ENCODE results near the gene PREX1.

DNA sequence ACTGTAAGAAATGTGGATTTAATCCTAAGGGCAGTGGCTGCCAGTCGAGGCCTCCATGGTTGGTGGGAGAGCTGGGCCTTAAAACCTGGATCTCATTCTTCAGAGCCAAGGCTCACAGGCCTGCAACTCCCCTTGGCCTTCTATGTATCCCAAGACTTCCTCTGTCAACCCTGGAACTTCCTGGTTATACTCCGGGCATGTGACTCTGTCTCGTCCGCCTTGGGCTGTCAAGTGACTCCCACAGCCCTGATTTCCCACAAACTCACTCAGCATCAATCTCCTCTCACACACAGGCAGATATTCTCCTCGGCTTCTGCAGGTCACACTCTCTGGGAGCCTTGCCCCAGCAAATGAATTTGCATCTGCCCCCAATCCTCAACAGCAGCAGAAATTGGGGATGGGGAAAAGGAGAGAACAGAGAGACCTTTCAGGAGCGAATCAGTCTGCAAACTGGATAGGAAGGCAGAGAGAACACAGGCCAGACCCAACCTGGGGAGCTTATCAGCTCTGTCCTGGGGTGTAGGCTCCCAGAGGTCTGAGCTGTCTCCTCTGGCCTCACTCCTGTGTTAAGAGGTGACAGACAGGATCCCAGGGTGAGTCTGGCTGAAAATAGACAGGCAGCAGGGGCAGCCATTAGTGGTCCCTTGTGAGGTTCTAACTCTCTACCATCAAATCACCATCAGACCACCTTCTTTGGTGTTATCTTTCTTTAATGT, 30.4 kb upstream of the PREX1 start:
- TF ChIP-seq, protein P1, sequence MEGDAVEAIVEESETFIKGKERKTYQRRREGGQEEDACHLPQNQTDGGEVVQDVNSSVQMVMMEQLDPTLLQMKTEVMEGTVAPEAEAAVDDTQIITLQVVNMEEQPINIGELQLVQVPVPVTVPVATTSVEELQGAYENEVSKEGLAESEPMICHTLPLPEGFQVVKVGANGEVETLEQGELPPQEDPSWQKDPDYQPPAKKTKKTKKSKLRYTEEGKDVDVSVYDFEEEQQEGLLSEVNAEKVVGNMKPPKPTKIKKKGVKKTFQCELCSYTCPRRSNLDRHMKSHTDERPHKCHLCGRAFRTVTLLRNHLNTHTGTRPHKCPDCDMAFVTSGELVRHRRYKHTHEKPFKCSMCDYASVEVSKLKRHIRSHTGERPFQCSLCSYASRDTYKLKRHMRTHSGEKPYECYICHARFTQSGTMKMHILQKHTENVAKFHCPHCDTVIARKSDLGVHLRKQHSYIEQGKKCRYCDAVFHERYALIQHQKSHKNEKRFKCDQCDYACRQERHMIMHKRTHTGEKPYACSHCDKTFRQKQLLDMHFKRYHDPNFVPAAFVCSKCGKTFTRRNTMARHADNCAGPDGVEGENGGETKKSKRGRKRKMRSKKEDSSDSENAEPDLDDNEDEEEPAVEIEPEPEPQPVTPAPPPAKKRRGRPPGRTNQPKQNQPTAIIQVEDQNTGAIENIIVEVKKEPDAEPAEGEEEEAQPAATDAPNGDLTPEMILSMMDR (IDR thresholded peaks at IDR 0.05; ENCODE audit: insufficient read depth, low read length): no peak
- no peak for TF ChIP-seq POLR2AphosphoS5 (IDR thresholded peaks at IDR 0.05; ENCODE audit: low read depth)

All from HL-60 (cell line).